GM18505 (cell line): Measurements from ENCODE around the gene ADARB1.

Experiments used
- ATAC-seq: cut with Tn5 transposase; IDR thresholded peaks from one replicate; pipeline ENCODE4 v1.9.1; 2021; ENCODE audit not compliant: unreplicated experiment
- POLR2A ChIP-seq: IDR thresholded peaks from 4 replicates; pipeline ENCODE4 v1.6.1; 2011; ENCODE audit warnings: borderline replicate concordance; ENCODE audit not compliant: insufficient read depth, insufficient read length; ENCODE audit errors: extremely low read depth

Gene ADARB1

GRCh38 chr21:45209685-45210284 is 135.4 kb downstream of the ADARB1 start:
- TF ChIP-seq POLR2A = no peak
- ATAC-seq = no peak

GRCh38 chr21:45210461-45210983 is 136.1 kb downstream of the ADARB1 start:
- TF ChIP-seq POLR2A = no peak
- no peak for ATAC-seq

GRCh38 chr21:45211661-45212060 is 137.3 kb downstream of the ADARB1 start:
- no peak for ATAC-seq
- TF ChIP-seq POLR2A = no peak

GRCh38 chr21:45213392-45213791 is 139.0 kb downstream of the ADARB1 start:
- TF ChIP-seq POLR2A = no peak
- no peak for ATAC-seq

GRCh38 chr21:45215213-45215612 is 140.8 kb downstream of the ADARB1 start:
- TF ChIP-seq POLR2A = no peak
- no peak for ATAC-seq

GRCh38 chr21:45217010-45217409 is 142.6 kb downstream of the ADARB1 start:
- ATAC-seq = no peak
- TF ChIP-seq POLR2A = no peak

- no peak for ATAC-seq
Measured at GRCh38 chr21:45219517-45219916, 145.1 kb downstream of the ADARB1 start.

GRCh38 chr21:45220071-45220481 is 145.7 kb downstream of the ADARB1 start:
- no peak for ATAC-seq
- TF ChIP-seq POLR2A = no peak

More at GRCh38 chr21:45219517-45219916, 145.1 kb downstream of the ADARB1 start:
- no peak for TF ChIP-seq POLR2A

- ATAC-seq = no peak
Measured at GRCh38 chr21:45220714-45221490, 146.5 kb downstream of the ADARB1 start.

GRCh38 chr21:45222001-45222400 is 147.6 kb downstream of the ADARB1 start:
- TF ChIP-seq POLR2A = no peak
- ATAC-seq = no peak

More at GRCh38 chr21:45220714-45221490, 146.5 kb downstream of the ADARB1 start:
- TF ChIP-seq POLR2A = no peak

- TF ChIP-seq POLR2A = no peak
- no peak for ATAC-seq
Measured at GRCh38 chr21:45223236-45224185, 149.1 kb downstream of the ADARB1 start.

GRCh38 chr21:45224189-45224938 is 150.0 kb downstream of the ADARB1 start:
- no peak for TF ChIP-seq POLR2A
- ATAC-seq = no peak
